ENCODE data around the gene MED16.

DNA sequence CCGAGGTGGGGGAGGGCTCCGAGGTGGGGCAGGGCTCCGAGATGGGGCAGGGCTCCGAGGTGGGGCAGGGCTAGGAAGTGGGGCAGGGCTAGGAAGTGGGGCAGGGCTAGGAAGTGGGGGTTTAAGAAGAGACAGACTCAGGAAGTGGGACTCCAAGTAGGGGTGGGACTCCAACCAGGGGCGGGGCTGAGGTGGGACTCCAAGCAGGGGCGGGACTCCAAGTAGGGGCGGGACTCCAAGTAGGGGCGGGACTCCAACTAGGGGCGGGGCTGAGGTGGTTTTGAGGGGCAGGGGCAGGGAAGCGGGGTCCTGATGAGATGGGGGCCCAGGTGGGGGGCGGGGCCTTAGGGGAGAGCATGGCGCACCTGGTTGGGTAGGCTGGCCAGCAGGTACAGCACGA lies 19.9 kb downstream of the MED16 start:
- TF ChIP-seq, protein P1, sequence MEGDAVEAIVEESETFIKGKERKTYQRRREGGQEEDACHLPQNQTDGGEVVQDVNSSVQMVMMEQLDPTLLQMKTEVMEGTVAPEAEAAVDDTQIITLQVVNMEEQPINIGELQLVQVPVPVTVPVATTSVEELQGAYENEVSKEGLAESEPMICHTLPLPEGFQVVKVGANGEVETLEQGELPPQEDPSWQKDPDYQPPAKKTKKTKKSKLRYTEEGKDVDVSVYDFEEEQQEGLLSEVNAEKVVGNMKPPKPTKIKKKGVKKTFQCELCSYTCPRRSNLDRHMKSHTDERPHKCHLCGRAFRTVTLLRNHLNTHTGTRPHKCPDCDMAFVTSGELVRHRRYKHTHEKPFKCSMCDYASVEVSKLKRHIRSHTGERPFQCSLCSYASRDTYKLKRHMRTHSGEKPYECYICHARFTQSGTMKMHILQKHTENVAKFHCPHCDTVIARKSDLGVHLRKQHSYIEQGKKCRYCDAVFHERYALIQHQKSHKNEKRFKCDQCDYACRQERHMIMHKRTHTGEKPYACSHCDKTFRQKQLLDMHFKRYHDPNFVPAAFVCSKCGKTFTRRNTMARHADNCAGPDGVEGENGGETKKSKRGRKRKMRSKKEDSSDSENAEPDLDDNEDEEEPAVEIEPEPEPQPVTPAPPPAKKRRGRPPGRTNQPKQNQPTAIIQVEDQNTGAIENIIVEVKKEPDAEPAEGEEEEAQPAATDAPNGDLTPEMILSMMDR (IDR thresholded peaks at IDR 0.05; ENCODE audit: insufficient read depth, low read depth, low read length), result no peak
- no peak for TF ChIP-seq EZH2 (IDR thresholded peaks at IDR 0.05; ENCODE audit: insufficient read depth, low read length)

Data from astrocyte (in vitro differentiated cells and primary cell).